Measurements from ENCODE around the gene MAPKAPK2.

DNA sequence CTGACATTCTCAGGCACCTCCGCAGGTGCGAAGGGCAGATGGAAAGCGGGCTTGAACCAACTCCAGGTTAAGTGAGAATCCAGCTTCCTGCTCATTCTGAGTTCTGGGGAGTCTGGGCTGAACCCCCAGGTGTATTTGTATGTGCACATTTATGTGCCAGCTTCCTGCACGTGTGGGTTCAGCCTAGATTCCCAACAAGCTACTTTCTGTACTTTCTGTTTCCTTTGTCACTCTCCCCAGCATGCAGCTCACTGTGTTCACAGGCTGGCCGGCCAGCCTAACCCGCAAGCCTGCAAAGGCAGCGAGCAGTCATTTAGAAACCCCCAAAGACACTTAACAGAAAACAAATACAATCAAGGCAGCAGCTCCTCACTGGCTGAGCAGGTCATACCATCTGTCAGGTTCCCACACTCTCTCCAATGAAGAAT, 84.6 kb downstream of the MAPKAPK2 start:
- TF ChIP-seq REST (IDR thresholded peaks at IDR 0.05; ENCODE audit: low read depth) (no peak), CEBPB (IDR thresholded peaks at IDR 0.05) (no peak), TAF1 (IDR thresholded peaks at IDR 0.05; ENCODE audit: low read depth) (no peak), CREB1 (IDR thresholded peaks at IDR 0.05; ENCODE audit: low read depth) (no peak), EP300 (IDR thresholded peaks at IDR 0.05; ENCODE audit: borderline replicate concordance) (no peak), TEAD4 (IDR thresholded peaks at IDR 0.05) (no peak), MAX (IDR thresholded peaks at IDR 0.05) (no peak), RAD21 (IDR thresholded peaks at IDR 0.05; ENCODE audit: low read depth) (no peak), TCF12 (IDR thresholded peaks at IDR 0.05; ENCODE audit: low read depth) (no peak), FOXM1 (IDR thresholded peaks at IDR 0.05; ENCODE audit: borderline replicate concordance, low read depth) (no peak), YY1 (IDR thresholded peaks at IDR 0.05; ENCODE audit: low read depth) (no peak)
